ENCODE data around the gene LINGO1.

Gene LINGO1

GRCh38 chr15:77624868-77625267 lies 7.8 kb downstream of the LINGO1 start:
- no peak for TF ChIP-seq CTCF (IDR thresholded peaks at IDR 0.05; ENCODE audit: extremely low read depth, insufficient read depth, missing control alignments)
- DNase-seq (ENCODE audit: low spot score): no peak
- in situ Hi-C loops (cut with MboI; ENCODE audit: low pct_unique_long_range_greater_than_20kb, low sequenced_read_pairs, unreplicated experiment): loop anchor here (25.0 kb wide), 1 partner anchor 187 kb away; no protein-coding TSS in a partner anchor

DNA sequence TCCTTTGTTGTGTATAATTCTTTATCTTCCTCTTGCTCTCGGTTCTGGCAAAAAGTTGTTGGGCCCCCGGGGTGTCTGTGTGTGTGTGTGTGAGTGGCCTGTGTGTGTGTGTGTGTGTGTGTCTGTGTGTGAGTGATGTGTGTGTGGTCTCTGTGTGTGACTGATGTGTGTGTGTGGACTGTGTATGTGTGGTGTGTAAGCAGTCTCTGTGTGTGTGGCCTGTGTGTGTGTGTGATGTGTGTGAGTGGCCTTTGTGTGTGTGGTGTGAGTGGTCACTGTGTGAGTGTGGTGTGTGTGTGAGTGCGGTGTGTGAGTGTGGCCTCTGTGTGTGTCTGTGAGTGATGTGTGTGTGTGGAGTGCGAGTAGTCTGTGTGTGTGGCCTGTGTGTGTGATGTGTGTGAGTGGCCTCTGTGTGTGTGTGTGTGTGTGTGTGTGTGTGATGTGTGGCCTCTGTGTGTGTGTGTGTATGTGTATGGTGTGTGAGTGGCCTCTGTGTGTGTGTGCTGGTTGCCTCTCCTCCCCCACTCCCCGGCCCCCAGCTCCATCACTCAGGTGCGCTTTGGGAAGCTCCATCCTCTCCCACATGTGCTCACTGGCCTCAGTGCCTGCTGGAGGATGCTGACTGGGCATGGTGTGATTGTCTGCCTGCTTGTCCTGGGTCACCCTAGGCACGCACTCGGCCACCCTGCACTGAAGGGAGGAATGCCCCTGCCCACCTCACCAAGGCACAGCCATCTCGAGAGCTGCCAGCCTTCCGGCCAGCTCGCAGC lies 8.8 kb downstream of the LINGO1 start:
- no peak for TF ChIP-seq CTCF (IDR thresholded peaks at IDR 0.05; ENCODE audit: extremely low read depth, insufficient read depth, missing control alignments)
- no peak for DNase-seq (ENCODE audit: low spot score)
- in situ Hi-C loops (cut with MboI; ENCODE audit: low pct_unique_long_range_greater_than_20kb, low sequenced_read_pairs, unreplicated experiment): no loop called here

DNA sequence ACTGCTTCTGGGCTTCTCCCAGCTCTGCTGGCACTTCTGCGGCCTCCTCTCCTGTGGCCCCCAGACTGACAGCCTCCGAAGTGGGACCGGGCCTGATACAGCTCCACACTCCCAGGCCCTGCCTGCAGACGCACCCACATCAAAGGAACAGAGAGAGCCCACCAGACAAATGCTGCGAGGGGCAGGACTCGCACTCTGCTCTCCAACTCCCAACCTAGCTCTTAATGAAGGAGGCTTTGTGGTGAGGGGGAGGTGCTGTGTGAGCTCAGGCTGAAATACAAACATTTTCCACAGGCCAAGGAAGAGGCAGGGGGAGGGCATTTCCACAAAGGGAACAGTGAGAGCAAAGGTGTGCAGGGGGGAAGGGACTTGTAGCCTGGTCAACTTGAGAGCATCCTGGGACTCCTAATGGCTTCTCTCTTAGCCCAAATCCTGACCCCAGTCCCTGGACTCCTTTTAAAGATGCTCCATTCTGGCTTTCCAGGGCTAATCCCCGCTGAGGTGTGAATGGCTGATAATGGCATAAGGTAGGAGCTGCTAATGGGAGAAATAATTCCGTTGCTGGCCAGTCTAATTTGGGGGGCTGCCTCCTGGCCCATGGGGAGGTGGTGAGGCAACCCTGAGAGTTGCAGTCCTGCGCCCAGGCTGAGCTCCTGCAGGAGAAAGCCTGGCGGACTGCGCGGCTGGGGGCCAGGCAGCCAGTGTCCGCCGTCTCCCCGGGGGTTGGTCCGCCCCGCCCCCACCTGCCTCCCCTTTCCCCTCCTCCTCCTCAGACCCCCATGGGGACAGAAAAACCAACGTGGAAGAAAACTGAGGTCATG lies 9.6 kb downstream of the LINGO1 start:
- DNase-seq (ENCODE audit: low spot score): no peak
- no peak for TF ChIP-seq CTCF (IDR thresholded peaks at IDR 0.05; ENCODE audit: extremely low read depth, insufficient read depth, missing control alignments)
- in situ Hi-C loops (cut with MboI; ENCODE audit: low pct_unique_long_range_greater_than_20kb, low sequenced_read_pairs, unreplicated experiment): no loop called here

- DNase-seq (ENCODE audit: low spot score): no peak
- no peak for TF ChIP-seq CTCF (IDR thresholded peaks at IDR 0.05; ENCODE audit: extremely low read depth, insufficient read depth, missing control alignments)
- in situ Hi-C loops (cut with MboI; ENCODE audit: low pct_unique_long_range_greater_than_20kb, low sequenced_read_pairs, unreplicated experiment): no loop called here
Observed at GRCh38 chr15:77622209-77622933, 10.3 kb downstream of the LINGO1 start.

DNA sequence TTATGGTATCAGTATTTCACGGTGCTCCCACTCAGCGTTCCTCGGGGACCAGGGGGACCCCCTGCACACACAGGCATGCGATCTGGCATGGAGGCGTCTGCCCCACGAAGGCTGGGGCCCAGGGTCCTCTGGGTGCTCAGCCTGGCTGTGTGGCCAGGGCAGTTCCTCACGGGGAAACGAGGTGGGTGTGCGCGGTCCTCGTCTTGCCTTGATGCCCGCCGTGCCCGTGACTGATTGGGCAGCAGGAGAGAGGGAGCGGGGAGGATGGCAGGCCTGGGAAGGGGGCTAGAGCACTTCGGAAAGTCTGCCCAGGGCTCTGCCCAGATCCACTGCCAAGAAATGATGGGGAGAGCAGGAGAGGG lies 10.9 kb downstream of the LINGO1 start:
- DNase-seq (ENCODE audit: low spot score): no peak
- no peak for TF ChIP-seq CTCF (IDR thresholded peaks at IDR 0.05; ENCODE audit: extremely low read depth, insufficient read depth, missing control alignments)
- in situ Hi-C loops (cut with MboI; ENCODE audit: low pct_unique_long_range_greater_than_20kb, low sequenced_read_pairs, unreplicated experiment): no loop called here

- DNase-seq (ENCODE audit: low spot score): no peak
- no peak for TF ChIP-seq CTCF (IDR thresholded peaks at IDR 0.05; ENCODE audit: extremely low read depth, insufficient read depth, missing control alignments)
- in situ Hi-C loops (cut with MboI; ENCODE audit: low pct_unique_long_range_greater_than_20kb, low sequenced_read_pairs, unreplicated experiment): no loop called here
Observed at GRCh38 chr15:77620960-77621647, 11.6 kb downstream of the LINGO1 start.
